ENCODE measurements around the gene SV2C. TPM values are rescaled to one million over a fixed set of nuclear protein-coding genes. Genes with fewer than 3 reads are reported as not detected.

Gene SV2C
- total RNA-seq, 1 experiment from 2014 or later, result not detected

DNA sequence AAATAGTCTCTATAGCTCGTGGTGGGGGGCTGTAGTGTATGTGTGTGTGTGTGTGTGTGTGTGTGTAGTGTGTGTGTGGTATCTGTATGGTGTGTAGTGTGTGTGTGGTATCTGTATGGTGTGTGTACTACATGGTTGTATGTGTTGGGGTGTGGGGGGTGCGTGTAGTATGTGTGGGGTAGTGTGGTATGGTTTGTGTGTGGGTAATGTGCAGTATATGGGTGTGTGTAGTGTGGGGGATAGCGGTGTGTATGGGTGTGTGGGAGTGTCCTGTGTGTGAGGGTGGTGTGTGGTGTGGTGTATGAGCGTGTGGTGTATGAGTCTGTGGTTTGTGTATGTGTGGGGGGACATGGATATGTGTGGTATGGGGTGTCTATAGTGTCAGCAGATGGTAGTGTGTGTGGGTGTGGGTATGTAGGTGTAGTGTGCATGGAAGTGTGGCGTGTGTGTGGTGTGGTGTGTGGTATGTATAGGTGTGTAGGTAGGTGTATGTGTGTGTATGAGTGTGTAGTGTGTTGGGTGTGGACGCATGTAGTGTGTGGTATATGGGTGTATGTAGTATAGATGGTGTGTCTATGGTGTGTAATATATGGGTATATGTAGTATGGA lies 174.1 kb downstream of the SV2C start:
- Histone ChIP-seq H3K36me3 (no peaks in the 10 kb centered on the region), H3K4me3 (no peak overlapping the region), H3K27me3 (no peaks in the 10 kb centered on the region), H3K27ac (no peak overlapping the region), H3K9me3 (replicated peaks) (no peaks in the 10 kb centered on the region), H3K4me1 (no peaks in the 10 kb centered on the region)
- no peak for DNase-seq

DNA sequence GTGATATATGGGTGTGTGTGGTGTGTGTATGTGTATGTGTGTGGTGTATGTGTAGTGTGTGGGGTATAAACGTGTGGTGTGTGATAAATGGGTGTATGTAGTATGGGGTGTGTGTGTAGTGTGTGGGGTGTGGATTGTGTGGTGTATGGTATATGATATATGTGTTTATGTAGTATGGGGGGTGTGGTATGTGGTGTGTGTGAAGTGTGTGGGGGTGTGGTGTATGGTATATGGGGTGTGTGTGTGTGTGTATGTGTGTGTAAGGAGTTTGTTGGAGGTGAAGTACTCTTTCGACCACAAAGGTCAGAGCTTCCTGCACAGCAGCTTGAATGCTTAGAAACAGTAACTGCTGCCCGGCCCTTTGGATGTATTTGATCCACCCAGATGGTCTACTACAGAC lies 174.7 kb downstream of the SV2C start:
- Histone ChIP-seq H3K4me1 (no peaks in the 10 kb centered on the region), H3K36me3 (no peaks in the 10 kb centered on the region), H3K27ac (no peak overlapping the region), H3K9me3 (replicated peaks) (no peaks in the 10 kb centered on the region), H3K27me3 (no peaks in the 10 kb centered on the region), H3K4me3 (no peak overlapping the region)
- no peak for DNase-seq

DNA sequence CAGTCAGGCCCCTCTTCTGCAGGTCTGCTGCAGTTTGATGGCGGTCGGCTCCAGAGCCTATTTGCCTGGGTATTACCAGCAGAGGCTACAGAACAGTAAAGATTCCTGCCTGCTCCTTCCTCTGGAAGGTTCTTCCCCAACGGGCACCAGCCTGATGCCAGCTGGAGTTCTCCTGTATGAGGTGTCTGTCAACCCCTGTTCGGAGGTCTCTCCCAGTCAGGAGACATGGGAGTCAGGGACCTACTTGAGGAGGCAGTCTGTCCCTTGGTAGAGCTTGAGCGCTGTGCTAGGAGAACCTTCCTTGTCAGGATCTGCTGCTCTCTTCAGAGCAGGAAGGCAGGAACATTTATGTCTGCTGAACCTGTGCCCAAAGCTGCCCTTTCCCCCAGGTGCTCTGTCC lies 181.5 kb downstream of the SV2C start:
- Histone ChIP-seq H3K27me3 (peaks cover 4% of the 10 kb centered on the region; the same call in 1 of the 2 replicates), H3K36me3 (no peaks in the 10 kb centered on the region), H3K4me3 (no peak overlapping the region), H3K4me1 (no peaks in the 10 kb centered on the region), H3K9me3 (replicated peaks) (no peaks in the 10 kb centered on the region), H3K27ac (no peak overlapping the region)
- no peak for DNase-seq

DNA sequence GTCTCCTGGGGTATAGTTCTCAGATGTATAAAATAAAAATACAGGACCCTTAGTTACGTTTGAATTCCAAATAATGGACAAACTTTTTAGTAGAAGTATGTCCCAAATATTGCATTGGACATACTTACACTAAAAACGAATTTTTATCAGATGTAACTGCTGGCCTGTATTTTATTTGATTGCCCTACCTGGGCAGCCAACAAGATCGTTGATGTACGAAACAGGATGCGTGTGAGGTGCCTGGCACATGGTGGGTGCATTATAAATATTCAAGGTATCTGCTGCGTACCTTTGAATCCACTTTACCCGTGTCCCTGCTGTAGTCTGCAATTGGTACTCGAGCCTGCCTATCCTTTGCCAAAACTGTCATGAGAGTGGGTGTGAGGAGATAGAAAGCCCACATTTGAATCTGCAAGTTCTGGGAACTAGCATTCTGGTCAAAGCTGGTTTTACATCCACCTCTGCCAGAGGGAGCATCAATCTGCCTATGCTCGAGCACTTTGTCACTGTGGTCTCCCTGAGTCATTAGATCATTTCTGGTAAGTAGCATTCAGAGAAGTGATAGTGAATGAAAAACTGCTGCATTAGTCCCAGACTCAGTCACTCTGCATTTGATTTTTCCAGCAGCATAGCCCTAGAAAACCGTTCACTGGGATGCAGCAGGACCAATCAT lies 186.2 kb downstream of the SV2C start:
- Histone ChIP-seq H3K4me3 (no peak overlapping the region), H3K9me3 (replicated peaks) (no peaks in the 10 kb centered on the region), H3K36me3 (no peaks in the 10 kb centered on the region), H3K4me1 (no peaks in the 10 kb centered on the region), H3K27ac (no peak overlapping the region), H3K27me3 (peaks cover 4% of the 10 kb centered on the region; the same call in 1 of the 2 replicates)
- DNase-seq, result no peak

- Histone ChIP-seq H3K9me3 (replicated peaks) (no peaks in the 10 kb centered on the region), H3K36me3 (no peaks in the 10 kb centered on the region), H3K4me1 (no peaks in the 10 kb centered on the region), H3K27me3 (peaks cover 4% of the 10 kb centered on the region; the same call in 1 of the 2 replicates), H3K27ac (no peak overlapping the region), H3K4me3 (no peak overlapping the region)
- no peak for DNase-seq
These were observed 186.9 kb downstream of the SV2C start for GRCh38 chr5:76269932-76270610.

DNA sequence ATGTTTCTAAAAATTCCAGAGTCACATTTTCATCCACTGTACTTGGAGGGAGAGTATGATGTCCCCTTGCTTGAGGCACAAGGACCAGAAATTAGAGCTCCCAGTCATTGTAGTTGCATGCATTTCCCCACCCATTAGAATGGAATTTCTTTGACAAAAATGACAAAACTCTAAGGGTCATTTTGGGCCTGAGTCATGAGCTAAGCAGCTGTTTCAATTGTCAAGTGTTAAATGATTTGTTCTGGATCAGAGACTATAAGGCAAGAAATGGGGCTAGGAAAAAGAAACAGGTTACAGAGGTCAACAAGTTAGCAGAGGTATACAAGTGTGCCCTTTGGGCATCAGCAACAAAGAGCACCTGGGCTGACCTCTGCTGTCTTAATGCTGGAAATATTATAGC lies 188.7 kb downstream of the SV2C start:
- DNase-seq, result peak in 1 of 2 experiments; percentile 2
- no peak overlapping the region for H3K4me3 ChIP-seq

DNA sequence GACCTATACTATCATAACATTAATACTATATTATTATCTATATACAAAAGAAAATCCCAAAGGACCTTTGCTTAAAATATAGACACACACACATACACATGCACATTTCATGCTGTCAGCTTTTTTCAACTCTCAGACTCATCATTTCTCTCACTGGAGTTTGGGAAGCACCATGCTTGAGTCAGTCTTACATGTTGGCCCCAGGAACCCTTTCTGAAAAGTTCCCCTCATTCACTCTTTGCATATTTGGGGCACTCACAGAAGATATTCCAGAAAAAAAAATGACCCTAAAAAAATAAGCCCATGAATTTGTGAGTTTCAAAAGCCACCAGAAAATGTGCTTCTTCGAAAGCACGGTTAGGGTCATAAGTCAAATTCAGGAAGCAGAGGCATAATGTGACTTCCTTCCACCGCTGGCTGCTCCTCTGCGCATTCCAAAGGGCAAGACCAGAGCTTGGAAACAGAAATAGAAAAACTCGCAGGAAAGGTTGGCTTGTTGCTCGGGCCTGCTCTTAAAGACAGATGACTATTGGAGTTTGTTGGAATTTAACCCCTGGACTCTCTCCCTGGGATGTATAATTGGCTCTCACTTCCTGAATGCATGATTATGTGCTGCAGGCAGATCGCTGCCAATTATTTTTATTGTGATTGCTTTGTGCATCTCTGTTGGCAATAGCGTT lies 190.2 kb downstream of the SV2C start:
- no peak overlapping the region for H3K4me3 ChIP-seq
- H3K27ac ChIP-seq, result no peak overlapping the region
- no peaks in the 10 kb centered on the region for H3K36me3 ChIP-seq
- DNase-seq, result no peak
- no peaks in the 10 kb centered on the region for H3K27me3 ChIP-seq
- H3K9me3 ChIP-seq (replicated peaks), result no peaks in the 10 kb centered on the region
- no peaks in the 10 kb centered on the region for H3K4me1 ChIP-seq

More for the DNA sequence above, 188.7 kb downstream of the SV2C start:
- no peaks in the 10 kb centered on the region for H3K36me3 ChIP-seq
- H3K4me1 ChIP-seq, result no peaks in the 10 kb centered on the region
- H3K9me3 ChIP-seq (replicated peaks), result no peaks in the 10 kb centered on the region
- H3K27ac ChIP-seq, result no peak overlapping the region
- H3K27me3 ChIP-seq, result peaks cover 4% of the 10 kb centered on the region; the same call in 1 of the 2 replicates

DNA sequence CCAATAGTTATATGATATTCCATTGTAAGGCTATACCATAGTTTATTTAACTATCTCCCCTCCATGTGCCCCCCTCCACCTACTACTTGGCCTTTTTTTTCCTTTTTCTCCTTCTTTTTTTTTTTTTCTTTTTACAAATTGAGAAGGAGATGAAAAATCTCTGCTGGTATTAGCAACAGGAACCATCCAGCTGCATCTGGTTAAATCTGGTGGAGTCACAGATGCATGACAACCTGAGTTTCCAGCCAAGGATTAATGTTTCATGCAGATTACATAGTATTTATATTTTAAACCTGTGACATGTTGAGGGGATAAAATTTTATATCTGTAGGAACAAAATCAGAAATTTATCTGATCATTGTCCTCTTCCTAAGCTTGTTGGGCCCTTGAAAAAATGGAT lies 191.4 kb downstream of the SV2C start:
- H3K4me1 ChIP-seq, result no peaks in the 10 kb centered on the region
- no peak overlapping the region for H3K27ac ChIP-seq
- DNase-seq, result no peak
- H3K36me3 ChIP-seq, result no peaks in the 10 kb centered on the region
- H3K9me3 ChIP-seq (replicated peaks), result no peaks in the 10 kb centered on the region
- no peak overlapping the region for H3K4me3 ChIP-seq
- no peaks in the 10 kb centered on the region for H3K27me3 ChIP-seq

GRCh38 chr5:76277736-76278135 lies 194.6 kb downstream of the SV2C start:
- Histone ChIP-seq H3K4me3 (no peak overlapping the region), H3K27ac (no peak overlapping the region), H3K9me3 (replicated peaks) (no peaks in the 10 kb centered on the region), H3K27me3 (no peaks in the 10 kb centered on the region), H3K4me1 (no peaks in the 10 kb centered on the region), H3K36me3 (no peaks in the 10 kb centered on the region)
- no peak for DNase-seq

DNA sequence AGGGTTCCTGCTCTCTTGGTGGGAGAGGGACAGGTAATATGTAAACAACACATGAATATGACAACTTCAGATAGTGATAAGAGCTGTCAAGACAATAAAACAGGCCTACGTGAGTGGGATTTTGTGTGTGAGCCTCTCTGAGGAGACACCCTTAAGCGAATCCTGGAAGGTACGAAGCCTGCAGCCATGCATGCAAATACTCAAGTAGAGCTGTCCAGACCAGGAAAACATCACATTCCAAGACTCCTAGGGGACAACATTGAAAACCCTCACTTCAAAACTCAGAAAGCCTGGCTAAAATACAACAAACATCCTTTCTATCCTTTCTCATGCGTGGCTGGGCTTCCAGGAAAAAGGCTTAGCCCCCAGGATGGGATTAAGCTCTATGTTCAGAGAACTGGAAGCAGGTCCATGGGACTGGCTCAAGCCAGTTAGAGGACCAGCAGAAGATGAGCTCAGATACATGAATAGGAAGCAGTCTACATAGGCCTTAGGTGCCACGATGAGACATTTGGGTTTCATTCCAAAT lies 195.1 kb downstream of the SV2C start:
- Histone ChIP-seq H3K27me3 (no peaks in the 10 kb centered on the region), H3K4me3 (no peak overlapping the region), H3K9me3 (replicated peaks) (no peaks in the 10 kb centered on the region), H3K4me1 (no peaks in the 10 kb centered on the region), H3K36me3 (no peaks in the 10 kb centered on the region), H3K27ac (no peak overlapping the region)
- no peak for DNase-seq

DNA sequence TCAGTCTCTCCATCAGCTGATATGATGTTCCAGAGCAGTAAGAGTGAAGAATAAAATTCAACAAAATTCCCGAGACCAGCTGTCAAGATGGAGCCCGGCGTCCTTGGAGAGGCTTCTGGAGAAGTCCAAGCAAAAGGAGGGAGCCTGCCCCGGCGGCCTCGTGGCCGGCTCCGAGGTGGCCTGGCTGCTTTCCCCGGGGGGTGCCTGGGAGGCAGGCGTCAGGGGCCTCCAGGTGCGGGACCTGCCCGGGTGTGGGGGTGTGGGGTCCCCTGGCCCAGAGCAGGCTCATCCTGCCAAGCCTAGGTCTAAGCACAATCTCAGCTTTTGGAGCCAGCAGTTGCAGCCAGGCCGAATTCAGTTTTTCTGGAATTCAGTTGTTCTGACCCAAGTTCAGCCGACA lies 197.3 kb downstream of the SV2C start:
- Histone ChIP-seq H3K27ac (no peak overlapping the region), H3K4me3 (no peak overlapping the region), H3K27me3 (no peaks in the 10 kb centered on the region), H3K9me3 (replicated peaks) (no peaks in the 10 kb centered on the region), H3K36me3 (no peaks in the 10 kb centered on the region), H3K4me1 (no peaks in the 10 kb centered on the region)
- DNase-seq, result no peak

GRCh38 chr5:76283670-76284069 lies 200.5 kb downstream of the SV2C start:
- Histone ChIP-seq H3K4me1 (no peaks in the 10 kb centered on the region), H3K27ac (no peak overlapping the region), H3K9me3 (replicated peaks) (no peaks in the 10 kb centered on the region), H3K4me3 (no peak overlapping the region), H3K36me3 (no peaks in the 10 kb centered on the region), H3K27me3 (no peaks in the 10 kb centered on the region)
- no peak for DNase-seq

- Histone ChIP-seq H3K27ac (no peak overlapping the region), H3K4me3 (no peak overlapping the region), H3K4me1 (no peaks in the 10 kb centered on the region), H3K27me3 (no peaks in the 10 kb centered on the region), H3K36me3 (no peaks in the 10 kb centered on the region), H3K9me3 (replicated peaks) (no peaks in the 10 kb centered on the region)
- no peak for DNase-seq
These were observed 206.5 kb downstream of the SV2C start for GRCh38 chr5:76289692-76290091.

- Histone ChIP-seq H3K9me3 (replicated peaks) (no peaks in the 10 kb centered on the region), H3K36me3 (no peaks in the 10 kb centered on the region), H3K27me3 (no peaks in the 10 kb centered on the region), H3K4me1 (no peaks in the 10 kb centered on the region), H3K4me3 (no peak overlapping the region), H3K27ac (no peak overlapping the region)
- DNase-seq, result no peak
These were observed 207.2 kb downstream of the SV2C start for GRCh38 chr5:76290321-76290757.

Data from SJCRH30 (cell line).